ENCODE data around the gene SHISAL2A.

SHISAL2A gene

DNA sequence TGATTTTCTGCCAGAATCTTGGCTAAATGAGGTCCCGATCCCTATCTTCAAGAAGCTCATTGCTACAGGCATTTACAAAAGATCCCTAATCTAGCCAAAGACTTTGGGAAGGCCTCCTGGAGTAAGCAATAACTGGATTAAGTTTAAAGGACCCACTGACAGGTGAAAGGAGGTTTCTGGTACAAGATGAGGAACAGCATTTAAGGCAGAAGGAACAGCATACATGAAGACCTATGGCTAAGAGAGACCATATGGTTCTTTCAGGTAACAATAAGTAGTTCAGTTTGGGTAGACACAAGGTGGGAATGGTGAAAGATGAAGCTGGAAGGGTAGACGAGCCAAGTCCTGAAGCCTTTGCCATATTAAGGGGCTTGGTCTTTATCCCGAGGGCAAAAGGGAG is 27.8 kb downstream of the SHISAL2A start:
- Histone ChIP-seq H3K79me2 (ENCODE audit: insufficient read depth, low read length) (no peaks in the 10 kb centered on the region), H3K36me3 (ENCODE audit: insufficient read depth, low read length) (no peaks in the 10 kb centered on the region), H3K9me3 (ENCODE audit: insufficient read depth, low read length, severe bottlenecking) (no peaks in the 10 kb centered on the region), H3K4me1 (ENCODE audit: insufficient read depth, low read length) (no peaks in the 10 kb centered on the region), H3K4me3 (ENCODE audit: low read depth in 1 of 2, low read length in 2 of 2) (no peak overlapping the region), H3K27me3 (ENCODE audit: insufficient read depth, low read length, poor library complexity) (no peaks in the 10 kb centered on the region), H2AFZ (ENCODE audit: low read depth, low read length) (no peak overlapping the region), H3K4me2 (ENCODE audit: insufficient read depth, low read length) (no peak overlapping the region), H3K27ac (ENCODE audit: low read length) (no peak overlapping the region), H4K20me1 (ENCODE audit: insufficient read depth, low read length) (no peaks in the 10 kb centered on the region), H3K9ac (ENCODE audit: low read depth, low read length) (no peak overlapping the region)
- no peak for ATAC-seq (ENCODE audit: insufficient read depth, low read depth)
- TF ChIP-seq, protein P1, sequence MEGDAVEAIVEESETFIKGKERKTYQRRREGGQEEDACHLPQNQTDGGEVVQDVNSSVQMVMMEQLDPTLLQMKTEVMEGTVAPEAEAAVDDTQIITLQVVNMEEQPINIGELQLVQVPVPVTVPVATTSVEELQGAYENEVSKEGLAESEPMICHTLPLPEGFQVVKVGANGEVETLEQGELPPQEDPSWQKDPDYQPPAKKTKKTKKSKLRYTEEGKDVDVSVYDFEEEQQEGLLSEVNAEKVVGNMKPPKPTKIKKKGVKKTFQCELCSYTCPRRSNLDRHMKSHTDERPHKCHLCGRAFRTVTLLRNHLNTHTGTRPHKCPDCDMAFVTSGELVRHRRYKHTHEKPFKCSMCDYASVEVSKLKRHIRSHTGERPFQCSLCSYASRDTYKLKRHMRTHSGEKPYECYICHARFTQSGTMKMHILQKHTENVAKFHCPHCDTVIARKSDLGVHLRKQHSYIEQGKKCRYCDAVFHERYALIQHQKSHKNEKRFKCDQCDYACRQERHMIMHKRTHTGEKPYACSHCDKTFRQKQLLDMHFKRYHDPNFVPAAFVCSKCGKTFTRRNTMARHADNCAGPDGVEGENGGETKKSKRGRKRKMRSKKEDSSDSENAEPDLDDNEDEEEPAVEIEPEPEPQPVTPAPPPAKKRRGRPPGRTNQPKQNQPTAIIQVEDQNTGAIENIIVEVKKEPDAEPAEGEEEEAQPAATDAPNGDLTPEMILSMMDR (IDR thresholded peaks at IDR 0.05; ENCODE audit: borderline replicate concordance, extremely low read depth, low read length, poor library complexity, severe bottlenecking), result no peak
- no peak for TF ChIP-seq EZH2 (IDR thresholded peaks at IDR 0.05; ENCODE audit: borderline replicate concordance, low read depth, low read length, severe bottlenecking)
- DNase-seq, result no peak

- ATAC-seq (ENCODE audit: insufficient read depth, low read depth), result no peak
- H2AFZ ChIP-seq (ENCODE audit: low read depth, low read length), result no peak overlapping the region
- H3K9ac ChIP-seq (ENCODE audit: low read depth, low read length), result no peak overlapping the region
- no peak overlapping the region for H3K4me3 ChIP-seq (ENCODE audit: low read depth in 1 of 2, low read length in 2 of 2)
- no peak for DNase-seq
- H3K4me2 ChIP-seq (ENCODE audit: insufficient read depth, low read length), result no peak overlapping the region
- H3K36me3 ChIP-seq (ENCODE audit: insufficient read depth, low read length), result no peaks in the 10 kb centered on the region
- no peaks in the 10 kb centered on the region for H3K9me3 ChIP-seq (ENCODE audit: insufficient read depth, low read length, severe bottlenecking)
- no peaks in the 10 kb centered on the region for H3K79me2 ChIP-seq (ENCODE audit: insufficient read depth, low read length)
- H3K27ac ChIP-seq (ENCODE audit: low read length), result no peak overlapping the region
- no peaks in the 10 kb centered on the region for H4K20me1 ChIP-seq (ENCODE audit: insufficient read depth, low read length)
- TF ChIP-seq EZH2 (IDR thresholded peaks at IDR 0.05; ENCODE audit: borderline replicate concordance, low read depth, low read length, severe bottlenecking), result no peak
- TF ChIP-seq, protein P1 (IDR thresholded peaks at IDR 0.05; ENCODE audit: borderline replicate concordance, extremely low read depth, low read length, poor library complexity, severe bottlenecking), result no peak
- H3K27me3 ChIP-seq (ENCODE audit: insufficient read depth, low read length, poor library complexity), result no peaks in the 10 kb centered on the region
- H3K4me1 ChIP-seq (ENCODE audit: insufficient read depth, low read length), result no peaks in the 10 kb centered on the region
Measured at GRCh38 chr1:52662645-52663313, 29.8 kb downstream of the SHISAL2A start.

DNA sequence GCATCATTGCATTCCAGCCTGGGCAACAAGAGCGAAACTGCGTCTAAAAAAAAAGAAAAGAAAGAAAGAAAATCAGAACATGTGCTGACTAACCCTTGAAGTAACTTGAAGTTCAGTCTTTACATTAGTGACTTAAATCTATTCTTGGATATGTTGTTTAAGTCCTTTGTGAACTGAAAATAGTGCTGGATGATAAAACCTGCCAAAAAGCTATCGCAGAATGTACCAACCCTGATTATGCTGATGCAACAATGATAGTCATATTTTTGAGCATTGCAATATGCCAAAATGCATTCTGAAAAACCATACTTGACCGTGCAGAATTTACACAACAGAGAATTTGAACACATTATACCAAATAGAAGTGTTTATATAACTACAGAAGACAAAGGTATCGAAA is 30.7 kb downstream of the SHISAL2A start:
- Histone ChIP-seq H3K4me3 (ENCODE audit: low read depth in 1 of 2, low read length in 2 of 2) (no peak overlapping the region), H3K4me2 (ENCODE audit: insufficient read depth, low read length) (no peak overlapping the region), H3K9me3 (ENCODE audit: insufficient read depth, low read length, severe bottlenecking) (no peaks in the 10 kb centered on the region), H3K36me3 (ENCODE audit: insufficient read depth, low read length) (no peaks in the 10 kb centered on the region), H2AFZ (ENCODE audit: low read depth, low read length) (no peak overlapping the region), H4K20me1 (ENCODE audit: insufficient read depth, low read length) (no peaks in the 10 kb centered on the region), H3K27me3 (ENCODE audit: insufficient read depth, low read length, poor library complexity) (no peaks in the 10 kb centered on the region), H3K79me2 (ENCODE audit: insufficient read depth, low read length) (no peaks in the 10 kb centered on the region), H3K27ac (ENCODE audit: low read length) (no peak overlapping the region), H3K9ac (ENCODE audit: low read depth, low read length) (no peak overlapping the region), H3K4me1 (ENCODE audit: insufficient read depth, low read length) (no peaks in the 10 kb centered on the region)
- ATAC-seq (ENCODE audit: insufficient read depth, low read depth), result no peak
- DNase-seq, result no peak
- TF ChIP-seq EZH2 (IDR thresholded peaks at IDR 0.05; ENCODE audit: borderline replicate concordance, low read depth, low read length, severe bottlenecking), result no peak
- TF ChIP-seq, protein P1 (IDR thresholded peaks at IDR 0.05; ENCODE audit: borderline replicate concordance, extremely low read depth, low read length, poor library complexity, severe bottlenecking), result no peak
